T-helper 9 cell (primary cell): Measurements from ENCODE around the gene KIAA0930.

Experiments used
- DNase-seq: peaks from one replicate; pipeline ENCODE4 v3.0.0-alpha.2; 2020

Gene KIAA0930

DNA sequence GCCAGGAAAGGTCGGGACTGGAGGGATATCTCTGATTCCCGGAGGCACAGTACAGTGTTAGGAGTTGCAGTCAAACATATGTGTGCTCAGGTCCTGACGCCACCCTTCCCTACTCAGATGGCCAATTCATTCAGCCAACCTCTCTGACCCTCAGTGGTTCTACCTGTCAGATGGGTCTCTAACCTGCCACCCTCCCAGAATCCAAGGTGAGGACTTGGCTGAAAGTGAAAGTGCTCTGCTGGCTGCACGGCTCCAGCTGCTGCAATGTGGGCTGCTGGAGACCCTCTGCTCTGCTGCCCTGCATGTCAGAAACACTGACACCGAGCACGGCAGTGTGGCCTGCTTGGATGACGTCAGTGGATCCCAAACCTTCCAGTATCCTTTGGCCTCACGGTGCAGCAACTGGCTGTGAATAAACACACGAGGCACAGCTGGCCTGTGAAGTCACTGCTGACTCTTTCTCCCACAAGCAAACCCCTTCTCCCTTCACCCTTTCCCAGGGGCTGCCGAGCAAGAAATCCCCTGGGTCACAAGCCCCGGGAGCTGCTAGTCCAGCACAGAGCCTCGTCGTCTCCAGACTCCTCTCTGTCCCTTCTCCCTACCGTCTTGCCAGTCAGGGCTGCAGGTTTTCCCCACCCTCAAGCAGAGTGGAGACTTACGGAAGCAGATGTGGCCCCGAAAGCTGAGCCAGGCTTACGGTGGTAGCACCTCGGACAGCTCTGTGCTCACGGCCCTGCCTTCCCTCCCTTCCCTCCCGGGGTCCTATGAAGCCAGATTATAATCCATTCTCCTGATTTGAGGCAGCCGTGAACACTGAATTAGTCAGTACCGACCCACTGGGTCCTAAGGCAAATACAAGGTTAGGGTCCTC, 24.3 kb downstream of the KIAA0930 start:
- no peak for DNase-seq

DNA sequence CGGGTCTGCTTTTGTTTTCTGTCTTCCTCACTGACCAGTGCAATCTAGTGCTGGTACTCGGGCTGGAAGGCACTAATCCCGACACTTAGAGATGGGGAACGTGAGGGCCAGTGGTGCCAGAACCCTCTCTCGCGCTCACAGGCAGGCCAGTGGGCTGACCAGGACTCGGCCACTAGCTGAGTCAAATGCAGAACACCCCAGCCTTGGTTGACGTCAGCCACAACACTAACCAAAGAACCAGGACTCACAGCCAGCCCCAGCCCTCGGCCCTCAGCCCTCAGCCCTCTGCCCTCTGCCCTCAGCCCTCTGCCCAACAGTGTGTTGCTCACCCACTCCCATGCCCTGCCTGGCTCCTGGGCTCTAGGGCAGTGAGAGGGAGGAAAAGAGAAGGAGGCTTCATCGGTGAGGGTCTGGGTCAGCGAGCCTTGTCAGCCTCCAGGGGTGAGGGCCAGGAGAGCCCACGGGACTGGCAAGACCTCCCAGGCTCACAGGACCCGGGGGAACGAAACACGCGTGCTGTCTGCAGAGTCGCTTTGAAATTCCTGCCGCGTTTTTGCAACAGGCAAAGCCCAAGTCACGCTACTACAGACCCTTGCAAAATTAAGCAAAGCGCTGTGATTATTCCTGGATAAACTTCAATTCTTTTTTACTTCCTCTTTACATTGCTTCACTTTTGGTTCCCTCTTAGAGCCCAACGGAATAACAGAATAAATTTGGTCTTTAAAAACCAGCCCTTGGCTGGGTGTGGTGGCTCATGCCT, 27.5 kb downstream of the KIAA0930 start:
- DNase-seq: no peak

- no peak for DNase-seq
Observed at GRCh38 chr22:45212306-45212709, 28.4 kb downstream of the KIAA0930 start.

GRCh38 chr22:45211848-45212247, 28.8 kb downstream of the KIAA0930 start:
- no peak for DNase-seq

DNA sequence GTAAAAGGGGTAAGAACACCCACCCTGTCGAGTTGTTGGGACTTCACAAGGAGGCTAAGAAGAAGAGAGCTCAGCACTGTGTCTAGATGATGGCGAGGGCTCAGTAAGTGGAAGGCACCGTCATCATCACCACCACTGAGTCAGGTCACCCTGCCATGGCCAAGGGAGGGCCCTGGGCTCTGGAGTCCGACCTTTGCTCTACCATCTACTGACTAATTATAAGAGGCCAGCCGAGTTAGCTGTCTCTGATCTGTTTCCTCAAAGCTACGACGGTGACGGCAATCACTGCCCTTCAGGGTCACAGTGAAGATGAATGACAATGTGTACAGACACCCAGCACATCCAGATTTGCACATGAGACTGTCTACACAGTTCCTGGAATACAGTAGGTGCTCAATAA, 29.3 kb downstream of the KIAA0930 start:
- DNase-seq: no peak

DNA sequence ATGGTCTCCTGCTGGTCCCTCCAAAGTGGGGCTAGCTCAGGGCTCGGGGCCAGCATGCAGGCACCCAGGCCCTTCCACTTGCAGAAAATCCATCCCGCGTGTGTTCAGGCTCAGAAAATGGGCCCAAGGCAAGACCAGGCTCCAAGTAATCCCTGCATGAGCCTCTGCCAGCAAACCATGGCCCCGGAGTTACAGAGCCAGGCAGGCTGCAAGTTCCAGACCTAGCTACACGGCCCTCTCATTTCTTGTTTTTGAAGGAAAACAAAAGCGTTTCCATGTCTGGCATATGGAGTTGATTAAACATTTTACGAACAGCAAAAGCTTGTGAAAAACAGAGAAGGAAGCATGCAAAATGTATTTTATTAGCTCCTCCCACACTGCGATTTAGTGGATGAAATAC, 29.7 kb downstream of the KIAA0930 start:
- no peak for DNase-seq

DNA sequence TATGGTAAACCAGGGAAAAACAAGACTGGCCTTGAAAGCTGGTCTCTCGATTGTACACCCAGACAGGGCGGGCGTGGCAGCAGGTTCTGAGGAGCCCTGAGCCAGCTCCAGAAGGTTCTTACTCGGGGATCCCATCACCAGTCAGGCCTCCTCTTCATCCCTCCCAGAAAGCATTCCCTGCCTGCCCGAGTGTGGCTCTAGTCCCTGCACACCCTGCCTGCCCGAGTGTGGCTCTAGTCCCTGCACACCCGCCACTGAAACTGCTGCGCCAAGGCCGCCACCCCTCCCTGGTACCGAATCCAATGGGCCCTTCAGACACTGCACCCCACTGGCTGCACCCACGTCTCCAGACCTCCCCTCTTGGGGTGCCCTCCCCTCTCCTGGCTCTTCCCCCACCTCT, 30.1 kb downstream of the KIAA0930 start:
- no peak for DNase-seq

DNA sequence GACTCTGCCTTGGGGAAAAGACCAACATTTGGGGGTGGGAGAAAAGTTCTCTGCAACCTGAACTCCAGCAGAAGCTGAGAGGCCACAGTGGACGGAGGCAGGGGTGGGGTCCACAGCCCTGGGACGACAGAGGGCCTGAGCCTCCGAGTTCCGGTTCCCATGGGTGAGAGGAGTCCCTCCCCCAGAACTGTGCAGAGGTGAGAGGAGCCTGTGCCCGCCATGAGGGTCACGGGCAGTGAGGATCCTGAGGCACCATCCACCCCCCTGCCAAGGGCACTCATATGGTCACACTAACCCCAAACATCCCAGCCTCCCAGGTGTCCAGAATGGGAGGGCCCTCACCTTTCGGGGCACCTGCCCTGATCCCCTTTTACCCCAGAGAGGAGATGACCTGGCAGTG, 30.5 kb downstream of the KIAA0930 start:
- no peak for DNase-seq

GRCh38 chr22:45208993-45209838, 31.5 kb downstream of the KIAA0930 start:
- peak; percentile 28 for DNase-seq

GRCh38 chr22:45208696-45208992, 32.0 kb downstream of the KIAA0930 start:
- DNase-seq: no peak

GRCh38 chr22:45207981-45208664, 32.6 kb downstream of the KIAA0930 start:
- DNase-seq: no peak

DNA sequence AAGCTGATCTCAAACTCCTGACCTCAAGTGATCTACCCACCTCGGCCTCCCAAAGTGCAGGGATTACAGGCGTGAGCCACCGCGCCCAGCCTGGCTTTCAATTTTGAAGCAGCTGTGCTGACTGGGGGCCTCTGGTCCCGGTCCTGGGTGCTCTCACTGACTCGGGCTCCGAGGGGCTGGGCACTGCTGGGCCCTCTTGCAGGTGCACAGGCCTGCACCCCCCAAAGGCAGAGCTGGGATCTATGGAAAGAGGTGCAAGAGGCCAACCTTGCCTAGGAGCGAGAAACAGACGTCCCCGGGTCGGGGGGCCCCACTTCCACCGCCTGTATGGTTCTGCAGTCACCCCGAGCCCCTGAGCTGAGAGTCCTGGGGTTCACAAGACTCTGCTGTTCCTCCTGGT, 33.2 kb downstream of the KIAA0930 start:
- no peak for DNase-seq

- no peak for DNase-seq
Observed at GRCh38 chr22:45206233-45206632, 34.5 kb downstream of the KIAA0930 start.

- DNase-seq: no peak
Observed at GRCh38 chr22:45205276-45205925, 35.3 kb downstream of the KIAA0930 start.

- DNase-seq: no peak
Observed at GRCh38 chr22:45204819-45205218, 35.9 kb downstream of the KIAA0930 start.

GRCh38 chr22:45204241-45204640, 36.5 kb downstream of the KIAA0930 start:
- no peak for DNase-seq

DNA sequence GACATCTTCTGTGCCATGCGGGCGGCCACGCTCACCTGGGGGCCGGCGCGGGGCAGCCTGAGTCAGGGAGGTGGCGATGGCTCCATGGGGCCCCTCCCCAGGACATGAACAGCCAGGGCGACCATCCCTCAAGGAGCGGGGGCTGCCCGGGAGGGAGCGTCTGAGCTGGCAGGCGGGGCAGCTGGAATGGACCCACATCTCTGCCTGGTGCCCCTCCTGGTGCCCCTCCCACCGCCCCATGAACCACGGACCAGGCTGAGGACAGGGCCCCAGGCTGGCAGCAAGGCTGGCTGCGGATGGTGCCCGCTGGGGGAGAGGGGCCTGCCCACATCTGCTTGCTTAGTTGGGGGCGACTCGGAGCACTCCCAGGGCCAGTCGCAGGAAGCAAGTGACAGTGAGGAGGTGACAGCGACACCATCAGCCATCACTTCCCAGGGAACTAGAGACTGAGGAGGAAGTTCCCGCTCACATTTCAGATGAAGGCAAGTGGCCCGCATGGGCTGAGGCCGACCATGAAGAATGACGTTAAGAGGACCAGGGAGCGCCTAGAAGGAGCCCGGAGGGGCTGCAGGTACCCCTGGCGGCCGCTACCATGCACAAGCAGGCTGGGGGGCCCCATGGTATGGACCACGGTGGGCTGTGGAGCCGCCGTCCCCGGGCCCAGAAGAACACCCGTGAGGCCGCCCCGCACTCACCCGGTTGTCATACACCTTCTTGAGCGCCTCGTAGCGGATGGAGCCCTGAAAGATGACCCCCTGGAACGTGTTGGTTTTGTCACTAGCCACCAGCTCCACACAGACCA, 37.3 kb downstream of the KIAA0930 start:
- no peak for DNase-seq

GRCh38 chr22:45202333-45203149, 38.2 kb downstream of the KIAA0930 start:
- no peak for DNase-seq

- DNase-seq: no peak
Observed at GRCh38 chr22:45201678-45202332, 38.9 kb downstream of the KIAA0930 start.
